ENCODE results near the gene AKNAD1. TPM values are rescaled to one million over a fixed set of nuclear protein-coding genes. Genes with fewer than 3 reads are reported as not detected.

Gene AKNAD1
- total and polyA plus RNA-seq, 2 experiments from 2014 or later = not detected

- peaks cover 11% of the 10 kb centered on the region for H3K4me1 ChIP-seq (ENCODE audit: low read depth)
- H3K4me3 ChIP-seq = no peak overlapping the region
- DNase-seq (ENCODE audit: low read depth in 1 of 2, low spot score in 1 of 2) = peak in 1 of 2 donors; percentile 43
- H3K9me3 ChIP-seq (ENCODE audit: low read depth) = no peaks in the 10 kb centered on the region
- no peak overlapping the region for H3K27ac ChIP-seq
- no peak for TF ChIP-seq CTCF (IDR thresholded peaks at IDR 0.05; ENCODE audit: low read depth, low read length)
- no peaks in the 10 kb centered on the region for H3K36me3 ChIP-seq
- H3K27me3 ChIP-seq = no peaks in the 10 kb centered on the region
Observed at GRCh38 chr1:108843390-108844137, 13.3 kb downstream of the AKNAD1 start.

DNA sequence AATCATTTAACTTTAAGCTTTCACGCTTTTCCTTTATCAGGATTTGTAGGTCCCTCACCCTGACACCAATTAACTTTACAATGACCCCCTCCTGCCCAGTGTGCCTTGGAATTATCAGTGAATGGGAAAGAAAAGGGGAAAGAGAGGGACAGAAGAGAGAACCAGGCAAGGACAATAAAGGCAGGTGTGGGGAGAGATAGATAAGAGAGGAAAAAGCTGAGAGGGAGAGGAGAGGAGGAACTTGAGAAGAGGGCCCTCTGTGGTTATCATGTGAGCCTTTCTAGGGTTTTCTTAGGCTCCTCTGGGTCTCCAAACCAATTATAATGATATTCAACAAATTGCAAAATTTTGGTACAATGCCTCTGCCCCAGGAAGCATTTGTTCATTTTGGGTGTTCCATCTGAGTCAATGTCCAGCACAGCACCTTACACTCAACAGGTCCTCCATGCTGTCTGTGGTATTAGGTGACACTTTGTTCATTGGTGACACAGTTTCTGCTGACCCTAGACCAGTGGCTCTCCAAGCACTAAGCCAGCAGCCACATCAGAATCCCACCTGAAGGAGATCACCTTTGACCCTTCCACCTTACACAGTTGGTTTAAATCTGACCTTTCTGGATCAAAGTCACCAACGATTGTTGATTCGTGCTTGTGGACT, 14.2 kb downstream of the AKNAD1 start:
- Histone ChIP-seq H3K4me1 (ENCODE audit: low read depth) (peaks cover 11% of the 10 kb centered on the region), H3K9me3 (ENCODE audit: low read depth) (no peaks in the 10 kb centered on the region), H3K27ac (no peak overlapping the region), H3K36me3 (no peaks in the 10 kb centered on the region), H3K4me3 (no peak overlapping the region), H3K27me3 (no peaks in the 10 kb centered on the region)
- DNase-seq (ENCODE audit: low read depth in 1 of 2, low spot score in 1 of 2) = no peak
- TF ChIP-seq CTCF (IDR thresholded peaks at IDR 0.05; ENCODE audit: low read depth, low read length) = no peak

GRCh38 chr1:108841703-108842102, 15.2 kb downstream of the AKNAD1 start:
- H3K36me3 ChIP-seq = no peaks in the 10 kb centered on the region
- no peaks in the 10 kb centered on the region for H3K9me3 ChIP-seq (ENCODE audit: low read depth)
- DNase-seq (ENCODE audit: low read depth in 1 of 2, low spot score in 1 of 2) = no peak
- H3K27me3 ChIP-seq = no peaks in the 10 kb centered on the region
- peaks cover 11% of the 10 kb centered on the region for H3K4me1 ChIP-seq (ENCODE audit: low read depth)
- no peak overlapping the region for H3K27ac ChIP-seq
- TF ChIP-seq CTCF (IDR thresholded peaks at IDR 0.05; ENCODE audit: low read depth, low read length) = no peak
- H3K4me3 ChIP-seq = no peak overlapping the region

DNA sequence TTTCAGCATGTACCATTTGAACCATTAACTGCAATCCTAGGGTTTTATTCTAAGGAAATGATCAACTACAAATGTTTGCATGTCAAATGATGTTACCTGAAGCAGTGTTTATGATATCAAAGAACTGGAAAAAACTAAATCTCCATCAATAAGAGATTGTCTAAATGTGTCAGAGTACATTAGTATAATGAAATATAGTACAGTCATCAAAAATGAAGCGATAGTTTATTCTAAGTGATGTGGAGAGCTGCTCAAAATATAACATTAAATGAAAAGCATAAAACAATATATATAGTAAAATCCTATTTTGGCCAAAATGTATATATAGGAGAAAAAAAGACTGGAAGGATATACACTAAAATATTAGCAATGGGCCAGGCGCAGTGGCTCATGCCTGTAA, 24.0 kb downstream of the AKNAD1 start:
- Histone ChIP-seq H3K27ac (no peak overlapping the region), H3K4me1 (ENCODE audit: low read depth) (peaks cover 11% of the 10 kb centered on the region), H3K27me3 (no peaks in the 10 kb centered on the region), H3K36me3 (no peaks in the 10 kb centered on the region), H3K4me3 (no peak overlapping the region), H3K9me3 (ENCODE audit: low read depth) (no peaks in the 10 kb centered on the region)
- DNase-seq (ENCODE audit: low read depth in 1 of 2, low spot score in 1 of 2) = no peak
- TF ChIP-seq CTCF (IDR thresholded peaks at IDR 0.05; ENCODE audit: low read depth, low read length) = no peak

- H3K9me3 ChIP-seq (ENCODE audit: low read depth) = no peaks in the 10 kb centered on the region
- no peaks in the 10 kb centered on the region for H3K27me3 ChIP-seq
- H3K4me3 ChIP-seq = no peak overlapping the region
- H3K27ac ChIP-seq = no peak overlapping the region
- H3K4me1 ChIP-seq (ENCODE audit: low read depth) = peaks cover 11% of the 10 kb centered on the region
- DNase-seq (ENCODE audit: low read depth in 1 of 2, low spot score in 1 of 2) = peak in 1 of 2 donors; percentile 81
- TF ChIP-seq CTCF (IDR thresholded peaks at IDR 0.05; ENCODE audit: low read depth, low read length) = no peak
- H3K36me3 ChIP-seq = no peaks in the 10 kb centered on the region
Observed at GRCh38 chr1:108831225-108831624, 25.7 kb downstream of the AKNAD1 start.
